Activated CD4-positive, alpha-beta T cell treated with anti-CD3 and anti-CD28 coated beads for 4 hours (primary cell): Measurements from ENCODE around the gene CAMK1D.
"Not testable (repeated sequence)": the region's sequence is repeated elsewhere in the genome, so short reads cannot be mapped to it uniquely, and the experiment has no call there.

Experiments
- DNase-seq, 2 donors: peaks; one replicate each; pipeline ENCODE4 v3.0.0-alpha.2; 2020

CAMK1D gene

GRCh38 chr10:12341526-12341925, 7.8 kb upstream of the CAMK1D start:
- no peak for DNase-seq

- DNase-seq = no peak
Measured at GRCh38 chr10:12344375-12345110, 4.8 kb upstream of the CAMK1D start.

DNA sequence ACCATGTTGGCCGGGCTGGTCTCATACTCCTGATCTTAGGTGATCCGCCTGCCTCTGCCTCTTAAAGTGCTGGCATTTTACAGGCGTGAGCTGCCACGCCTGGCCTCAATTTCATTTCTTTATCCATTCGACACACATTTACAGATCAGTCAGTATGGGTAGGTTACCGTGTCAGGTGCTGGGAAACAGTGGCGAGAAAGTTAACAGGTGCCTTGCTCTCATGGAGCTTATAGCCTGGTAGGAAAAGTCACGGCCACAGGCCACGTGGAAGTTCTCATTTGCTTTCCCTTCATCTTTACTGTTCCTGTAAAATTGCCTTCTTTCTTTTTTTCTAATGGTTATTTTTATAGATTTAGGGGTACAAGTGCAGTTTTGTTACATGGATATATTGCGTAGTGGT, 2.6 kb upstream of the CAMK1D start:
- no peak for DNase-seq

DNA sequence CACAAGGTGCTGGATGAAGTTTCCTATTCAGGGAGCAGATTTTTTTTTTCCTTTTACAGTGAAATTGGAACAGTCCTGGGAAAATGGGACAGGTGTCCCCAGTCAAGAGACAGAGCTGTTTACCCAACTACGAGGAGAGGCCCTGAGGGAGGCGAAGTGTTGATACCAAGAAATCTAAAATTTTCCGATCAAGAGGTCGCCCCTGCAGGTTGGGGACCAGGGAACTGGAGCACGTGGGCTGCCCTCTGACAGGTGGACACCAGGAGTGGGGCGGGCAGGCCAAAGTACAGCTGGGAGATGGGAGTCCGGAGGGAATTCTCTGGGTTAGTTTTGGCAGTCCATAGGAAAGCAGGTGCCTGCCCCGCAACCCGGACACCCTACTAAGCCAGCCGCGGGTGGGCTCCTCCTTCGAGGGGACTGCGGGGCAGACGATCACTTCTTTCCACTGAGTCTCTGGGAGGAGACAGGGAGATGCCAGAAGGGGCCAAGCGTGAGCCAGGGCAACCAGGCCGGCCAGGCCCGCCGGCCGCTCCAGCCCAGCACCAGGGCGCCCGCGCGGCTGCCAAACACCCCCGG, 965 bp upstream of the CAMK1D start:
- no peak for DNase-seq

- no peak for DNase-seq
Measured at GRCh38 chr10:12349629-12350166, 351 bp downstream of the CAMK1D start.

DNA sequence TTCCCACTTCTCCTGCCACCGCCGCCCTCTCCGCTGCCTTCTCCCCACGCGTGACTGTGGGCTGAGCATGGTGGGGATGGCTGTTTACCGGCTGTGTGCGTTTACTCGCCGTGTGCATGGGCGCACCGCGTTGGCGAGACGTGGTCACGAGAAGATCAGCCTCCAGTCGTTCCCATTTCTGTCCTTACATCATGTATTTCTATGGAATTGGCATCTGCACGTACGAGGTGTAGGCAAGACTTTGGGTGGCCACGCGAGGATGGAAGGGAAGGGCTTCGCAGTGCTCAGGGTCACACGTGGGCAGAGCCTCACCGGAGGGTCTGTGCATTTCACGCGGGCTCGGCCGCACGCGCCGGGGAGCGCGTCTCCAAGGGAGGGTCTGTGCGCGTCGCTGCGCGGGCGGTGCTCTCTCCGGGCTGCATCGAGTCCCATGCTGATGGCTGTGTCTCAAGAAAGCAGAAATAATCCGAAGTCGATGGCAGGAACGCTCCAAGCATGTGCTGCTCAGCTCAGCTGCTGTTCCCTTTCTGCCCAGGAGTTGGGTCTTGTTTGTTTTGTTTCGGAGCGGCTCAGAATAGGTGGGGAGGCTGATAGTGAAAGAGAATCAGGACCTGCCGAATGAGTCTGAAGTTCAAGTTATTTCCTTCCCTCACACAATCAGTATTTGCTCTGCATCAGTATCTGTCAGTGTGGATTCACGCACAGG, 973 bp downstream of the CAMK1D start:
- peak; percentile 40 to 53 for DNase-seq

- DNase-seq = no peak
Measured at GRCh38 chr10:12350925-12351324, 1.6 kb downstream of the CAMK1D start.

- peak in 1 of 2 donors; percentile 17 for DNase-seq
Measured at GRCh38 chr10:12351447-12351846, 2.1 kb downstream of the CAMK1D start.

- no peak for DNase-seq
Measured at GRCh38 chr10:12351889-12352288, 2.5 kb downstream of the CAMK1D start.

DNA sequence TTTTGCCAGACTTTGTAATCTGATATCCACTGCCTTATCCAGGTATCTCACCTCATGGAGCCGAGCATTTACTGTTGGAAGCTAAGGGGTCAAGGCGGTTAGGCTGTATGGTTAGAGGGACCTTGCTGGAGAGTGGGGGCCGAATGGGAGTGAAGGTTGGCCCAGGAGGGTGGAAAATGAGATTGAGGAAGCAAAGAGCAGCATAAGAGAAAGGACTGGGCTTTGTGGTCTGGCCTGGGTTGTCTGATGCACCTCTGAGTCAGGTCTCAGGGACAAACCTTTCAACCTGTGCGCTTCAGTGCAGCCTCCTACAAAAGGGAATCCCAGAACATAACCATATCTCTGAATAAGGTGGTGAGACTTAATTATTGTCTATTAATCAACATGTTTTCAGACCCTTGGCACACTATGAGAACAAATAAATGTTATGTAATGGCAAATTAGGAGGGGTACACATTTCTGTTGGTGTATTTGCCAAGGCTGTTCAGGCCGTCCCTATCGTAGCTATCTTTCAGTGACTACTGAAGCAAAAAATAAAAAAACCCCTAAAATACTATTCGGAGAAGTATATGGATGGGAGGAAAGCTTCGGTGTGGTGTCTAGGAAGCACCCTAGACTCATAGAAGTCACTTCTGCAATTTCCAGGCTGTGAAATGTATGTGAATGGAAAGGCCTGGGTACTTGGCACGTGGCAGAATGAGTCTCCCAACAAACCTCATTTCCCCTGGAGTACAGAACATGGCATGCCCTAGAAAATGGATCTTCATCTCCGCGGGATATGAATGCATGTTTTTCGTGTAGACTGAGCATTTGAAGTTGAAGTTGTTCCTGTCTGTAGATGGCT, 4.3 kb downstream of the CAMK1D start:
- no peak for DNase-seq

DNA sequence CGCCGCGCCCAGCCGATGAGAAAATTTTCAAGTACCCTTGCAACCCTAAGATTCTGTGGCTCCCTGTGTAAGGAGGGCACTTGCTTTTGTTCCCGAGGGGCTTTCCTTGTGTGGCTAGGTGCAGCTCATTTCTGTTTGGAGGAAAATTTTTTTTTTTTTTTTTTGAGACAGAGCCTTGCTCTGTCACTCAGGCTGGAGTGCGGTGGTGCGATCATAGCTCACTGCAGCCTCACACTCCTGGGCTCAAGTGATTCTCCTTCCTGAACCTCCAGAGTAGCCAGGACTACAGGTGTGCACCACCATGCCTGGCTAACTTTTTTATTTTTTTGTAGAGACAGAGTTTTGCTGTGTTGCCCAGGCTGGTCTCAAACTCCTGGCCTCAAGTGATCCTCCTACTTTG, 5.3 kb downstream of the CAMK1D start:
- not testable (repeated sequence) for DNase-seq

GRCh38 chr10:12355384-12355783, 6.0 kb downstream of the CAMK1D start:
- DNase-seq = no peak

- DNase-seq = no peak
Measured at GRCh38 chr10:12357525-12358151, 8.3 kb downstream of the CAMK1D start.

DNA sequence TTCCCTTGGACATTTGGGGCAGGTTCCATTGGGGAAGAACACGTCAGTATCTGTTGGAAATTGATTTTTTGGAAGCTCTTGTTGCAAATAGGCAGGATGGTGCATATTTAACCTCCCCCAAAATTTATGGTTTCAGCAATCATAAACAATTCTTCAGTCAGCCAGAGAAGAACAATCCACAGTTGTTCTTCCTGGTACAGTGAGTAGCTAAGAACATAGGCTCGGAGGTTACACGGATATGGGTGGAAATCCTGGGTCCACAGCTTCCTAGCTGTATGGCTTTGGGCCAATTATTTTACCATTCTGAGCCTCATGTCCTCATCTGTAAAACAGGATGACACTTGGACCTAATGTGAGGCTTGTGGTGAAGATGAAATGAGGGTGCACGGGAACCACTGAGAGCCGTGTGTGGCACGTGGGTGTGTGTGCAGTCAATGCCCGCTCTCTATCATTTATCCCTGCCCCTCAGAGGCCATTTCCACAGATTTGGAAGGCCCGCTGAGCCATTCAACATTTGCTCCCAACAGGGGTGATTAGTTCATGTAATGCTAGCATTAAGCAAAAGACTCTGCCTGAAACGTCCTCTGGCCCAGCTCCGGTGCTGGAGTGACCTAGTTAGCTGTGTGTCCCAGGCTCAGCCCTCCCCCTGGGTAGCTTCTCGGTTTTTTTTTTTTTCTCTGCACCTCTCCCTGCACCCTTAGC, 9.7 kb downstream of the CAMK1D start:
- DNase-seq = no peak

- DNase-seq = no peak
Measured at GRCh38 chr10:12360461-12360860, 11.1 kb downstream of the CAMK1D start.

GRCh38 chr10:12361115-12361514, 11.8 kb downstream of the CAMK1D start:
- not testable (repeated sequence) for DNase-seq

- DNase-seq = no peak
Measured at GRCh38 chr10:12364559-12364958, 15.2 kb downstream of the CAMK1D start.

GRCh38 chr10:12367272-12367671, 17.9 kb downstream of the CAMK1D start:
- DNase-seq = no peak

- DNase-seq = no peak
Measured at GRCh38 chr10:12369982-12370381, 20.6 kb downstream of the CAMK1D start.

DNA sequence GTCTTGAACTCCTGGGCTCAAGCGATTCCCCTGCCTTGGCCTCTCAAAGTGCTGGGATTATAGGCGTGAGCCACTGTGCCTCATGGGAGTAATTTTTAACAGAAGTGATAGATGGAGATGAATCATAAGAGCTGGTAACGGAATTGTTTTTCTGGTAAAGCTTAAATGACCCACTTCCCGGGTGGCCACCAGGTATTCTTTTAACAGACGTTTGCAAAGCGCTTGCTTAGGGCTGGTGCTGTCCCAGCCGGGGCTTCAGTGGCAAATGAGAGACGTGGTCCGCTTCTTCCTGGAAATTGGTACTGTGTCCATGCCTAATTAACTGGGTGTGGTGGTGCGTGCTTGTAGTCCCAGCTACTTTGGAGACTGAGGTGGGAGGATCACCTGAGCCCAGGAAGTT, 23.5 kb downstream of the CAMK1D start:
- no peak for DNase-seq

DNA sequence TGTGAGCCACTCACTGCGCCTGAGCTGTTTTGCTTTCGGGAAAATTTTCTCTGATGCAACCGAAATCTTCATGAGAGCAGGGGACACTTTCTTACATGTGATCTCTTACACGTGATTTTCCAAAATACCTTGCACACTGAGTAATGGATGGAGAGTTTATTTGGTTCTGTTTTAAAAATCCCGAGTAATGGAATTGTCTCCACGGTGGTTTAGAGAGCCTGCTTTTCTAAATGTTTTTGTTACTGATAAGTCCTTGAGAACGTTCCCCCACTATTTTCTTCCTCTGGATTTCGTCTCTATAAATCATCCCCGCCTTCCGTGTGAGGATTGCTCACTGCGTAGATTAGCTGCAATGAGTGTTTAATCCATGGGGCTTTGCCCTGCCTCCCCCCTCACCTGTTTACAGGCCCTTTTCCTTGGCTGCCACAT, 25.7 kb downstream of the CAMK1D start:
- no peak for DNase-seq

GRCh38 chr10:12376211-12376610, 26.9 kb downstream of the CAMK1D start:
- DNase-seq = no peak
